NB4 (cell line): ENCODE measurements around the gene FBN1.

ENCODE experiments used
- CTCF ChIP-seq: IDR thresholded peaks from one replicate; pipeline ENCODE4 v1.5.1; 2012; ENCODE audit warnings: low read depth, low read length
- MAX ChIP-seq: IDR thresholded peaks from 2 replicates; pipeline ENCODE4 v1.6.1; 2011; ENCODE audit warnings: low read depth, low read length

- no peak for TF ChIP-seq MAX
- TF ChIP-seq CTCF = no peak
Measured at GRCh38 chr15:48371550-48371949, 274.0 kb downstream of the FBN1 start.
